Esophagus (tissue), 2 donors: ENCODE results near the gene BAK1. TPM values are rescaled to one million over a fixed set of nuclear protein-coding genes. Genes with fewer than 3 reads are reported as not detected.

Experiments
- H3K27ac ChIP-seq, 2 donors: one replicate each; pipeline ENCODE4 v1.5.1; 2013; ENCODE audit warnings: low read depth in 2 of 2, mild to moderate bottlenecking in 2 of 2, inconsistent platforms in 1 of 2, low read length in 1 of 2, moderate library complexity in 1 of 2
- H3K27me3 ChIP-seq, 2 donors: one replicate each; pipeline ENCODE4 v1.6.1; 2013; ENCODE audit warnings: low read length in 2 of 2, control low read depth in 1 of 2, mild to moderate bottlenecking in 1 of 2; ENCODE audit not compliant: insufficient read depth in 2 of 2, control insufficient read depth in 1 of 2
- H3K36me3 ChIP-seq, 2 donors: one replicate each; pipeline ENCODE4 v1.6.1; 2013; ENCODE audit warnings: low read length in 1 of 2; ENCODE audit not compliant: control insufficient read depth in 2 of 2, insufficient read depth in 2 of 2
- H3K4me1 ChIP-seq, 2 donors: one replicate each; pipeline ENCODE4 v1.6.1; 2013; ENCODE audit warnings: low read length in 1 of 2; ENCODE audit not compliant: control insufficient read depth in 2 of 2, insufficient read depth in 2 of 2
- H3K4me3 ChIP-seq, 2 donors: one replicate each; pipeline ENCODE4 v1.5.1; 2013; ENCODE audit warnings: low read length in 2 of 2, mild to moderate bottlenecking in 2 of 2, low read depth in 1 of 2, moderate library complexity in 1 of 2
- H3K9me3 ChIP-seq, 2 donors: one replicate each; pipeline ENCODE4 v1.6.1; 2013; ENCODE audit warnings: mild to moderate bottlenecking in 2 of 2, low read depth in 1 of 2, low read length in 1 of 2, moderate library complexity in 1 of 2; ENCODE audit not compliant: control insufficient read depth in 2 of 2, insufficient read depth in 1 of 2
- WGBS, 2 donors: extraction: QIAGEN DNeasy Blood & Tissue Kit; methylation state at CpG; one replicate each; pipeline ENCODE4 v1.1.7; 2013; 5-methylcytosine and 5-hydroxymethylcytosine counted together
- polyA plus RNA-seq, 2 donors: library from polyadenylated mRNA; stranded (reverse); fragments of 200-250 nt; gene quantifications; one replicate each; pipeline ENCODE4 v1.2.3, GENCODE V29; 2013
- donor health status: healthy with polysubstance abuse.
- donor health status: Bipolar disorder and iron deficiency.

BAK1 gene
- polyA plus RNA-seq = 10 to 100 TPM; 20.4 to 22.6 TPM

- 2 to 3% methylated on average over 22 to 24 of the region's 24 CpGs for WGBS, 2 donors
- peaks cover 5 to 10% of the 10 kb centered on the region in 2 donors for H3K36me3 ChIP-seq
- peak within 1 kb of the TSS; percentile 93 to 95 for H3K27ac ChIP-seq
- no peaks in the 10 kb centered on the region for H3K27me3 ChIP-seq
- H3K4me3 ChIP-seq = peak within 1 kb of the TSS; percentile 79 to 96
- H3K4me1 ChIP-seq = peaks cover 6 to 22% of the 10 kb centered on the region in 2 donors
- H3K9me3 ChIP-seq = no peaks in the 10 kb centered on the region
Observed at GRCh38 chr6:33579828-33580714, at the start of gene BAK1. Gene BAK1, minus strand, starts transcription at chr6:33580276. Its CDS starts 2,672 bp downstream, at chr6:33577604.

DNA sequence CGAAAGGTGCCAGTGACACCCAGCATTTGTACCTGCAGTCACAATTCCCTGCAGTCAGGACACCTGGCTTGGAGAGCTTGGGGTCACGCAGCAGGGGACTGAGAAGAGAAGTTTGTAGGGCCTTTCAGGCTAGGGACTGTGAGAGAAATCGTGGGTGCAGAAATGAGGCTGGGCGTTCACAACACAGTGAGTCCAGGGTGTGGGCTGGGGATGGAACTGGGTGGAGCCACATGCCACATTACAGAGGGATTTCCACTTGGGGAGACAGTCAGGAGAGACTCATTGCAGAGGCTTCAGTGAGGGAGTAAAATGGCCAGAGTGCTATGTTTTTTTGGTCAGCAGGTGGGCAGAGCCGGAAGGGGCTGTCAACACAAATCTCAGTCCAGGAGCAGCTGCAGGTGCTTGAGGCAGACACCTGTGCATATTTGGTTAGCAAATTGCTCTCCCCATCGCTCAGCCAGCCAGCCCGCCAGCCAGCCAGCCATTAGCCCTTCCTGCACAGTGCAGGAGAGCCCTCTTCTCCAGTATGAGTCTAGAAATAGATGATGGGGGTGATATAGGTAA, 48.4 kb upstream of the BAK1 start:
- Histone ChIP-seq H3K4me1 (peaks cover 11 to 19% of the 10 kb centered on the region in 2 donors), H3K9me3 (no peaks in the 10 kb centered on the region), H3K27ac (no peak overlapping the region), H3K36me3 (no peaks in the 10 kb centered on the region), H3K27me3 (no peaks in the 10 kb centered on the region), H3K4me3 (no peak overlapping the region)
- WGBS, 2 donors = 79 to 85% methylated on average over 7 of the region's 7 CpGs

GRCh38 chr6:33627876-33628275, 47.8 kb upstream of the BAK1 start:
- H3K27ac ChIP-seq = peak overlapping the region in 1 of 2 donors; percentile 0
- no peaks in the 10 kb centered on the region for H3K9me3 ChIP-seq
- no peaks in the 10 kb centered on the region for H3K36me3 ChIP-seq
- no peaks in the 10 kb centered on the region for H3K27me3 ChIP-seq
- WGBS, 2 donors = 63 to 75% methylated on average over 5 of the region's 5 CpGs
- H3K4me1 ChIP-seq = peaks cover 7 to 15% of the 10 kb centered on the region in 2 donors
- no peak overlapping the region for H3K4me3 ChIP-seq

- H3K4me1 ChIP-seq = peaks cover 6 to 16% of the 10 kb centered on the region in 2 donors
- H3K4me3 ChIP-seq = no peak overlapping the region
- WGBS, 2 donors = 62 to 72% methylated on average over 4 of the region's 4 CpGs
Observed at GRCh38 chr6:33624856-33625255, 44.8 kb upstream of the BAK1 start.

GRCh38 chr6:33623895-33624381, 43.9 kb upstream of the BAK1 start:
- H3K9me3 ChIP-seq = no peaks in the 10 kb centered on the region
- no peaks in the 10 kb centered on the region for H3K27me3 ChIP-seq
- H3K4me3 ChIP-seq = no peak overlapping the region
- 75 to 84% methylated on average over 6 of the region's 6 CpGs for WGBS, 2 donors
- peaks cover 6 to 16% of the 10 kb centered on the region in 2 donors for H3K4me1 ChIP-seq
- no peaks in the 10 kb centered on the region for H3K36me3 ChIP-seq
- no peak overlapping the region for H3K27ac ChIP-seq

More at GRCh38 chr6:33624856-33625255, 44.8 kb upstream of the BAK1 start:
- Histone ChIP-seq H3K9me3 (no peaks in the 10 kb centered on the region), H3K27ac (no peak overlapping the region), H3K36me3 (no peaks in the 10 kb centered on the region), H3K27me3 (no peaks in the 10 kb centered on the region)

GRCh38 chr6:33622456-33623431, 42.7 kb upstream of the BAK1 start:
- H3K27ac ChIP-seq = peak overlapping the region; percentile 11 to 81
- H3K4me3 ChIP-seq = peak overlapping the region; percentile 76 to 89
- peaks cover 6 to 8% of the 10 kb centered on the region in 2 donors for H3K4me1 ChIP-seq
- no peaks in the 10 kb centered on the region for H3K36me3 ChIP-seq
- 44 to 45% methylated on average over 12 of the region's 12 CpGs for WGBS, 2 donors
- no peaks in the 10 kb centered on the region for H3K9me3 ChIP-seq
- H3K27me3 ChIP-seq = no peaks in the 10 kb centered on the region

- WGBS, 2 donors = 5 to 10% methylated on average over 38 to 39 of the region's 39 CpGs
- no peaks in the 10 kb centered on the region for H3K9me3 ChIP-seq
- H3K36me3 ChIP-seq = no peaks in the 10 kb centered on the region
- H3K4me1 ChIP-seq = peaks cover 6 to 8% of the 10 kb centered on the region in 2 donors
- H3K4me3 ChIP-seq = peak overlapping the region; percentile 76 to 89
- H3K27ac ChIP-seq = peak overlapping the region; percentile 81 to 84
- H3K27me3 ChIP-seq = no peaks in the 10 kb centered on the region
Observed at GRCh38 chr6:33621711-33622388, 41.8 kb upstream of the BAK1 start.

DNA sequence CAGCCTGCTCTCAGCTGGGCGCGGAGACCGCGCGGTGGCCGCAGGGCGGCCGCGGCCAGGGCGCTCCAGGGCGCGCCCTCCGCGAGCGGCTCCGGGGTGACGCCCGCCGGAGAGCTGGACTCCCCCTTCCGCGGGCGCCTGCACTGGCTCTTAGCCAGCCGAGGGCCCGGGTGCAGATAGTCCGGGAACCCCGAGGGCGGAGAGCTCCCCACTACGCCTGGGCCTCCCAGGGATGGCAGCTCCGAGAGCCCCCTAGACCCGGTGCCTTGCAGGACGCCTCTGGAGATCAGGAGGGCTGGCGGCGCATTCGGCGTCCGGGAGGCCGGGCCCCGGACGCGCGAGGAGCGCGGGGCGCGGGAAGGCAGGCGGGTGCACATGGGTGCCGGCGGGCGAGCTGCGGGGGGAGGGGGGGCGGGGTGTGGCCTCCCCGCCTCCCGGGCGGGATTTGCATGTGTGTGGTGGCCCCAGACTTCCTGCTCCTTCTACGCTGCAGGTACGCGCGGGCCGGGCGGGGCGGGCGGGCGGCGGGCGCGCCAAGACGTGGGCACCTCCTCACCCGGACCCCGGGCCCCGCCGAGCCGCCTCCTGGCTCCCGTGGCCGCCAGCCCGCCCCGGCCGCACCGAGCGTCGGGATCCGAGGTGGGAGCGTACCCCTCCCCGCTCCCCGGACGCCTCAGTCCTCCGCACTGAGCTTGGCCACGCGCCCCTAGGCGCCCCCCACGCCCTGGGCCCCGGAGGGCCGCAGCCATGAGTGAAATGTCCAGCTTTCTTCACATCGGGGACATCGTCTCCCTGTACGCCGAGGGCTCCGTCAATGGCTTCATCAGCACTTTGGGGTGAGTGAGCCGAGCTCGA, 41.0 kb upstream of the BAK1 start, which contains the start of gene ITPR3:
TSS of gene ITPR3 (plus strand) at position 467 of the 855 bp plus-strand sequence. CDS start at position 748, 281 bp downstream.
- Histone ChIP-seq H3K4me1 (peaks cover 6 to 8% of the 10 kb centered on the region in 2 donors), H3K4me3 (peak within 1 kb of the TSS; percentile 76 to 89), H3K27ac (peak within 1 kb of the TSS; percentile 81 to 84), H3K36me3 (no peaks in the 10 kb centered on the region), H3K27me3 (no peaks in the 10 kb centered on the region), H3K9me3 (no peaks in the 10 kb centered on the region)
- WGBS, 2 donors = 1 to 2% methylated on average over 60 to 99 of the region's 99 CpGs
